ENCODE results near the gene CORO7.
"Not testable (repeated sequence)": the region's sequence is repeated elsewhere in the genome, so short reads cannot be mapped to it uniquely, and the experiment has no call there.

CORO7 gene

DNA sequence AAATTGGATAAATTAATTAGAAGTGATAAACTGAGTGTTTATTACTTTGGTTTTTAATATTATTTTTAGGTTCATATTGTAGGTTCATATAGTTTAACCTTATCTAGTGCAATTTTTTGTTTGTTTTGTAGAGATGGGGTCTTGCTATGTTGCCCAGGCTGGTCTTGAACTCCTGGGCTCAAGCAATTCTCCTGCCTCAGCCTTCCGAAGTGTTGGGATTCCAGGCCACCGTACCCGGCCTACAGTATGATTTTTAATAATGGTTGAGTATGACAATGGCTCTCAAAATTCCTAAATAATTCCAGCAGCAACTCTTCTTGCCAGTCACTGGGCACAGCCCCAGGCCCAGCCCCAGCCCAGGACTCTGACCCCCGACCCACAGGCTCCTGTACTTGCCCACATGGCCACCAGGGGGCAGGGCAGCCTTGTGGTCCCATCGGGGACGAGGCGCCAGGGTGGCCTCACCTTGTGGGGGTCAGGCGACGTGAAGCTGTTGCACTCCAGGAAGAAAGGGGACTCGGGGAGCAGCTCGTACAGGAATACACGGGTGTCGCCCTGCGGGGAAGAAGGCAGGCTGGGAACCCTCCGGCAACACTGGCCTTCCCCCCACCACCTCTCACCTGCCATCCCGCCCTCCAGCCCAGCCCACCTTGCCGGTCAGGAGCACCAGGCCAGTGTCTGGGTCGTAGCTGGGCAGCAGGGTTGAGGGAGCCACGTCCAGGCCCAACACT lies 57.4 kb downstream of the CORO7 start:
- peak in 2 of 3 experiments; percentile 55 to 65 for DNase-seq (ENCODE audit: low read depth in 2 of 3, low spot score in 2 of 3)

- DNase-seq (ENCODE audit: low read depth in 2 of 3, low spot score in 2 of 3) = no peak
These were observed 58.2 kb downstream of the CORO7 start for GRCh38 chr16:4358236-4358635.

- DNase-seq (ENCODE audit: low read depth in 2 of 3, low spot score in 2 of 3) = no peak
These were observed 59.6 kb downstream of the CORO7 start for GRCh38 chr16:4356820-4357219.

DNA sequence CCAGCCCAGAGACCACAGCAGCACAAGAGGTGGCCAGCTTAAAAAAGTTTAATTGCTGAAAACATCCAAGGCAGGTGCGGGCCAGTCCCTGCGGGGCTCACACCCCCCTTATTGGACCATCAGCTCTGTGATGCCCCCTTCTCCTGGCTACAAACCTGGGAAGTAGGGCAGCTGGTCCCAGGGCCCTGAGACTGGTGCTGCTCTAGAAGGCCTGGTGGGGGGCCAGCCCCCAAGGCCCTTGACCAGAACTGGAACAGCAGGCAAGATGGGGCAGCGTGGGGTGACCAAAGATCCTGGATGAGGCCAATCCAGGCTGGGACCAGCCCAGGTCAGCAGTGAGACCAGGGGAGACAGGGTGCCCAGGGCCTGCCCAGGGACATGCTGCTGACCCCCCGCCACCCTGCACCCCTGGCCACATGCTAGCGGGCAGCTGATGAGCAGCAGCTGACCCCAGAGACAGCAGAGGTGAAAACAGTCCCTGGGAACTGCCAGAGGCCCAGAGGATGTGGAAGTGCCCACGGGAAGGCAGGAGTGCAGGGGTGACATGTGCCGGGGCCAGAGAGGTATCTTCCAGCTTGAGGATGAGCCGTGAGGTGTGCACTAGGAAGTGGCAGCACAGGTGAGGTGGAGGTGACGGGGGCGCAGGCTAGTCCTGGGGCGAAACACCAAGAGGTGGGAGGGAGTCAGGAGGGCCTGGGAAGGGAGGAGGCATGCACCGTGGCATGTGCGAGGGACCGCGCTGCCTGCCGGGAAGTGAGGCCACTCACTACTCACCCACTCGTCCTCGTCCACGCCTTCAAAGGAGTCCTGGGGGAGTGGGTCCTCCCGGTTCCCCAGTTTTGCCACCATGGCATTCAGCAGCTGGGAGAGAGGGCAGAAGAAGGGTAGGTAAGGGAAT lies 61.6 kb downstream of the CORO7 start:
- DNase-seq (ENCODE audit: low read depth in 2 of 3, low spot score in 2 of 3) = no peak

DNA sequence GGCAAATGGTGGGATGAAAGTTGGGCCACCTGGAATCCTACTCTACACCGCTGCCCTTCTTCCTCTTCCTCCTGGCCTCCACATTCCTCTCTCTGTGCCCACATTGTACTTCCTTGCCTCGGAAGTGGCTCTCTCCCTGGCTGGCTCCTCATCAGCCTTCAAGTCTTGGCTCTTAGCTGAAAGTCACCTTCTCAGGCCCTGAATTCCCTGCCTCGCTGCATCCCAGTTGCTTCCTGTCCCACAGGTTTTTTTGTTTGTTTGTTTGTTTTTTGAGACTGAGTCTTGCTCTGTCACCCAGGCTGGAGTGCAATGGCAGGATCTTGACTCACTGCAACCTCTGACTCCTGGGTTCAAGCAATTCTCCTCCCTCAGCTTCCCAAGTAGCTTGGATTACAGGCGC lies 62.7 kb downstream of the CORO7 start:
- no peak for DNase-seq (ENCODE audit: low read depth in 2 of 3, low spot score in 2 of 3)

GRCh38 chr16:4352843-4353242 lies 63.6 kb downstream of the CORO7 start:
- no peak for DNase-seq (ENCODE audit: low read depth in 2 of 3, low spot score in 2 of 3)

DNA sequence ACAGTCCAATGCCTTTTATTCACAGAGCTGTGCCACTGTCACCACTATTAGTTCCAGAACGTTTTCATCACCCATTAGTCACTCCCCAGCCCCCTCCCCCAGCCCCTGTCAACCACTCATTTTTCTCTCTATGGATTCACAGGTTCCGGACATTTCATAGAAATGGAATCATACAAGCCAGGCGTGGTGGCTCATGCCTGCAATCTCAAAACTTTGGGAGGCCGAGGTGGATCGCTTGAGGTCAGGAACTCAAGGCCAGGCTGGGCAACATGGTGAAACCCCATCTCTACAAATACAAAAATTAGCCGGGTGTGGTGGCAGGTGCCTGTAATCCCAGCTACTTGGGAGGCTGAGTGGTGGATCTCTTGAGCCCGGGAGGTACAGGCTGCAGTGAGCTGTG lies 64.5 kb downstream of the CORO7 start:
- no peak for DNase-seq (ENCODE audit: low read depth in 2 of 3, low spot score in 2 of 3)

DNA sequence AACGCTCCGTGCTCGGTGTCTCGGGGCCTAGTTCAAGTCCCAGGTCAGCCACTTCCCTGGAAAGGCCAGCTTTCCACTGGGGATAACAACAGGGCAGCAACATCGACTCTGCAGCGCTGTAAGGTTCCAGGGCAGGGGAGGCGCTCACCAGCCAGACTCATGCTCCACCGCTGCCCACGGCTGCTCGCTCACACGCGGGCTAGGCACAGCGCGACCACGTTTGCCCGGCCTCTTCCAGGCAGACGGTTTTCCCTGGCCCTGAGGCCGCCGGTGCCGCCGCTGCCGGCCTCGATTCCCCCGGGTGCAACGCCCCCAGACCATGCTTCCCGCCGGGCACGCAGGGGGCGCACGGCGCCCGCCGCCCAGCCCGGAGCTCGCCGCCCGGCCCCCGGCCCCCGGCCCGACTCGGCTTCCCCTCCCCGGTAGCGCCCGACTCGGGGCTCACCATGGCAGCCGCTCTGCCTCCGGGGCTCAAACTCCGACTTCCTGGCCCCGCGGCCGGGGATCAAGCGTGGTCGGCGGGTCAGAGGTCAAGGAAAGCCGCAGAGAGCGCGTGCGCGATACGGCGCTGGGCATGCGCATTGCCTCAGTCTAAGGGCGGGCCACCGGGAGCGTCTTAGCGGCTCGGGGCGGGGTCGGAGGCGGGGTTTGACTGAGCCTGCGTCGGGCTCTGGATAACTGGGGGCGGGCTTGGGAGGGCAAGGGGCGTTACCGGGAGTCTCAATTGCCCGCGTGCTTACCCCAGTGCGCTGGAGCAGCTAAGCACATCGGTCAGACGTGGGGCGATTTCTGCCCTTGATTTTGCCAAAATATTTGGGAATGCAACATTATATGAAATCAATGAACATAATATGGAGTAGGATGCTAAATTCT lies 65.4 kb downstream of the CORO7 start, which contains the start of gene PAM16:
Gene PAM16 (minus strand): TSS at position 535 of the 873 bp plus-strand sequence. CDS start 87 bp downstream, at position 448.
- DNase-seq (ENCODE audit: low read depth in 2 of 3, low spot score in 2 of 3) = peak; percentile 96 to 99 (median 98)

- no peak for DNase-seq (ENCODE audit: low read depth in 2 of 3, low spot score in 2 of 3)
These were observed 66.0 kb downstream of the CORO7 start for GRCh38 chr16:4350365-4350786.

- no peak for DNase-seq (ENCODE audit: low read depth in 2 of 3, low spot score in 2 of 3)
These were observed 67.1 kb downstream of the CORO7 start for GRCh38 chr16:4349332-4349731.

- no peak for DNase-seq (ENCODE audit: low read depth in 2 of 3, low spot score in 2 of 3)
These were observed 68.5 kb downstream of the CORO7 start for GRCh38 chr16:4347765-4348509.

GRCh38 chr16:4347010-4347409 lies 69.4 kb downstream of the CORO7 start:
- no peak for DNase-seq (ENCODE audit: low read depth in 2 of 3, low spot score in 2 of 3)

DNA sequence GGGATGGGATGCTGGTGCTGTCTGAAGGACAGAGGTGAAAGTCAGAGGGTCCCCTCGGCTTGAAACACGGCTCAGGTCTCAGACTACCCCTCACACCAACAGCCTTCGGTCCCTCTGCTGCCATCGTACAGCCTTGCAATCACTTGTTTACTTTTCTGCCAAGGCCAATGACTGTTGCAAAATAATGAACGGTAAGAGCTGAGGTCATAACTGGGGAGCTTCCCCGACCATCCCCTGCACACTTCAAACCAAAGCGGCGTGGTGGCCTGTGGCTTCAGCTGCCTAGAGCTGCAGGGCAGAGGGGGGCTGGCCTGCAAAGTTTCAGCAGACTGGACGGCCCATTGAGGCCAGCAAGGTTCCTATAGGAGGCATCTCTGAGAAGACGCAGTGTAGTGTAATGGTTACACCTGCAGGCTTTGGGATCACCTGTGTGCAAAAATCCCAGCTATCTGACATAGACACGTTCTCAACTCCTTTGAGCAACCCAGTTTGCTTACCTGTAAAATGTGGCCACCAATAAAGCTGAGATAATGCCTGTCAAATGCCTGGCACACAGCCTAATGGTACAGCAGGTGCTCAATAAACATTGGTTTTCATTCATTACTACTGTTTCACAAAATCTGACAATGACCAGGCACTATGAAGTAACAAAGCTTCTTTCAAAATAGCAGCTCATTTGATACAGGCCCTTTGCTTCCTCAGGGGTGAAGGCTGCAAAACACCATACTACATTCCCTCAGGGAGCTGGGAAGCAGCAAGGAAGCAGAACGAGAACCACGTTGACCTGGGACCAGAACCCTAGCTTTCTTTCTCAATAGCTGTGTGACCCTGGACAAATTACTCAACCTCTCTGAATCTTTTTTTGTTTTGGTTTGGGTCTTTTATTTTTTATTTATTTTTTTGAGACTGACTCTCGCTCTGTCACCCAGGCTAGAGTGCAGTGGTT lies 70.3 kb downstream of the CORO7 start:
- no peak for DNase-seq (ENCODE audit: low read depth in 2 of 3, low spot score in 2 of 3)

DNA sequence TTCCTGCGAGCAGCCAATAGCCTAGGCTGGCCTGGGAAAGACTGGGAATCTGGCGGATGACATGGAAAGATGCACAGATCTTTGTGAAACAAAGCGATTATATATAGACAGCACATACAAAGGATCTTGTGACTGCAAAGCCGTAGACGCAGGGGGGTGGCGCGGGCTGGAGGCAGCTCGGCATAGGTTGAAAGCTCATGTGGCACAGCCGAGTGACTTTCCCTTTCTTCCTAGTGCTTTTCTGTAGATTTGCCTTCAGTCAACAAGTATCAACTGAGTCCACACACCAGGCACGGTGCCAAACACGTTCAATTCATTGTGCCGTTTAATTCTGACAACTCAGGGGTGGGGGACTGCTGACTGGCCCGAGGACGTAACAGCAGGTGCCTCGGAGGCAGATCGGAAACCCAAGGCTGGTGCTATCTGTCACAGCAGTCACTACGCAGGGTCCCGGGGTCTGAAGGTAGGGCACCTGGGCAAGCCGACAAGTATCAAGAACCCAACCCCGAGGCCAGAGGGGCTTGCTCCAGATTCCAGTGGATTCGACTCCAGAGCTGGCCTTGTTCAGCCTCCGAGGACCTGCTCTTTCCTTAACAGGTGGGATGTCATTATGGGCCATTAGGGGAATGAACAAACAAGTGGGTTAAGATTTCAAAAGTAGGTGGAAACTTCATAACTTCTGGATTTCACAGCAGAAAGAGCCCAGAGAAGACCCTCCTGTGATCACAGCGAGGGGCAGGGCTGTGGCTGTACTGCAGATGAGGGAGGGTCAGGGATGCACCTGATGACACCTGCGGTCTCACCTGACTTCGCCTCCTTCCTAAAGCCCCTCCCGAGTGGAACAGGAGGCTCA lies 71.2 kb downstream of the CORO7 start:
- DNase-seq (ENCODE audit: low read depth in 2 of 3, low spot score in 2 of 3) = no peak

DNA sequence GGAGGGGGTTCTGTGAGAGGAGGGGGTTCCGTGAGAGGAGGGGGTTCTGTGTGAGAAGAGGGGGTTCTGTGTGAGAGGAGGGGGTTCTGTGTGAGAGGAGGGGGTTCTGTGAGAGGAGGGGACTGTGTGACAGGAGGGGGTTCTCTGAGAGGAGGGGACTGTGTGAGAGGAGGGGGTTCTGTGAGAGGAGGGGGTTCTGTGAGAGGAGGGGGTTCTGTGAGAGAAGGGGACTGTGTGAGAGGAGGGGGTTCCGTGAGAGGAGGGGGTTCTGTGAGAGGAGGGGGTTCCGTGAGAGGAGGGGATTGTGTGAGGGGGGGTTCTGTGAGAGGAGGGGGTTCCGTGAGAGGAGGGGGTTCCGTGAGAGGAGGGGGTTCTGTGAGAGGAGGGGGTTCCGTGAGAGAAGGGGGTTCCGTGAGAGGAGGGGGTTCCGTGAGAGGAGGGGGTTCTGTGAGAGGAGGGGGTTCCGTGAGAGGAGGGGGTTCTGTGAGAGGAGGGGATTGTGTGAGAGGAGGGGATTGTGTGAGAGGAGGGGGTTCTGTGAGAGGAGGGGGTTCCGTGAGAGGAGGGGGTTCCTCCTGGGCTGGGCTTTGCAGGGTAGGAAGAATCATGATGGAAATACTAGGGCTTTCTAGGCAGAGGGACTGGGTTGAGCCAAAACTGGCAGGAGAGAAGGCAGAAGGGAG lies 72.0 kb downstream of the CORO7 start:
- DNase-seq (ENCODE audit: low read depth in 2 of 3, low spot score in 2 of 3) = not testable (repeated sequence)

GRCh38 chr16:4342866-4343744 lies 73.3 kb downstream of the CORO7 start:
- DNase-seq (ENCODE audit: low read depth in 2 of 3, low spot score in 2 of 3) = no peak

DNA sequence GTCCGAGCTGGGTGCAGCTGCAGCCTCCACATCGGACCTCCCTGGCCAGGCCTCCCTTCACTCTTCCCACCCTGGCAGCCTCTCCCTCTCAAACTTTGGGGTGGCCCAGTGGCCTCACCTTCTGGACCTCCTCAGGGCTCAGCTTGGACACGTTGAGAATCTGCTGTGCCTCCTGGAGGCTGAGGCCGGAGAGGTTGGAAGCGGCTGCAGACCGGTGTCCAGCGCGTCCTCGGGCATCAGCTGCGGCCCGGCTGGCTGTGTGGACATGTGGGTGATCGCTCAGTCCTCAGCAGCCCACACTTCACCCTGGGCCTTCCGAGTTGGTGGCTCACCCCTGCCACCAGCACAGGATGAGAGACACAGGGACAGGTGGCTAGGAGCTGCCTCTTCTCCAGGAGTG lies 75.1 kb downstream of the CORO7 start:
- DNase-seq (ENCODE audit: low read depth in 2 of 3, low spot score in 2 of 3) = no peak
